ENCODE data around the gene MTOR.
A peak's percentile ranks its signal among the peaks of the same experiment; 100 is the strongest.
"Not testable (repeated sequence)": the region's sequence is repeated elsewhere in the genome, so short reads cannot be mapped to it uniquely, and the experiment has no call there.

MTOR gene

GRCh38 chr1:11262171-11263049 lies at the start of gene MTOR:
TSS of gene MTOR (minus strand) at chr1:11262551. CDS start at chr1:11259409, 3,142 bp downstream.
- DNase-seq (ENCODE audit: low read depth) = peak; percentile 94

GRCh38 chr1:11309385-11309784 lies 47.0 kb upstream of the MTOR start:
- no peak for DNase-seq (ENCODE audit: low read depth)

GRCh38 chr1:11308699-11309224 lies 46.4 kb upstream of the MTOR start:
- no peak for DNase-seq (ENCODE audit: low read depth)

- DNase-seq (ENCODE audit: low read depth) = no peak
These were observed 45.5 kb upstream of the MTOR start for GRCh38 chr1:11307852-11308251.

GRCh38 chr1:11305516-11305915 lies 43.2 kb upstream of the MTOR start:
- not testable (repeated sequence) for DNase-seq (ENCODE audit: low read depth)

GRCh38 chr1:11302366-11302765 lies 40.0 kb upstream of the MTOR start:
- DNase-seq (ENCODE audit: low read depth) = no peak

- DNase-seq (ENCODE audit: low read depth) = no peak
These were observed 39.2 kb upstream of the MTOR start for GRCh38 chr1:11301601-11302000.

- DNase-seq (ENCODE audit: low read depth) = no peak
These were observed 36.8 kb upstream of the MTOR start for GRCh38 chr1:11299225-11299574.

- DNase-seq (ENCODE audit: low read depth) = no peak
These were observed 36.3 kb upstream of the MTOR start for GRCh38 chr1:11298390-11299224.

GRCh38 chr1:11297774-11298173 lies 35.4 kb upstream of the MTOR start:
- not testable (repeated sequence) for DNase-seq (ENCODE audit: low read depth)

- DNase-seq (ENCODE audit: low read depth) = no peak
These were observed 33.6 kb upstream of the MTOR start for GRCh38 chr1:11295905-11296304.

GRCh38 chr1:11294951-11295350 lies 32.6 kb upstream of the MTOR start:
- DNase-seq (ENCODE audit: low read depth) = no peak

- no peak for DNase-seq (ENCODE audit: low read depth)
These were observed 31.5 kb upstream of the MTOR start for GRCh38 chr1:11293856-11294255.

- no peak for DNase-seq (ENCODE audit: low read depth)
These were observed 28.7 kb upstream of the MTOR start for GRCh38 chr1:11291049-11291448.

- DNase-seq (ENCODE audit: low read depth) = no peak
These were observed 26.7 kb upstream of the MTOR start for GRCh38 chr1:11289064-11289463.

GRCh38 chr1:11286735-11287410 lies 24.5 kb upstream of the MTOR start:
- no peak for DNase-seq (ENCODE audit: low read depth)

- no peak for DNase-seq (ENCODE audit: low read depth)
These were observed 23.8 kb upstream of the MTOR start for GRCh38 chr1:11285883-11286734.

- no peak for DNase-seq (ENCODE audit: low read depth)
These were observed 22.4 kb upstream of the MTOR start for GRCh38 chr1:11284784-11285183.

- no peak for DNase-seq (ENCODE audit: low read depth)
These were observed 20.8 kb upstream of the MTOR start for GRCh38 chr1:11283151-11283550.

GRCh38 chr1:11281518-11282331 lies 19.4 kb upstream of the MTOR start:
- DNase-seq (ENCODE audit: low read depth) = no peak
